OCI-LY7 (cell line): ENCODE results near the gene DTNA. TPM values are rescaled to one million over a fixed set of nuclear protein-coding genes. Genes with fewer than 3 reads are reported as not detected.

Experiments used
- BruUV-seq: library from RNA; stranded (reverse); fragments of 400-500 nt; replicated peaks from 2 replicates; lab custom pipeline; 2021; lab: Mats Ljungman, UMichigan
- CTCF ChIA-PET: fragments of 300-600 bp; sonication (Branson Sonifier 250); formaldehyde crosslinking; loops from one replicate; lab custom pipeline; 2022; ENCODE audit warnings: antibody characterized with exemption; ENCODE audit not compliant: unreplicated experiment; lab: Charles Lee
- POLR2A ChIA-PET: fragments of 300-600 bp; sonication (Branson Sonifier 250); formaldehyde crosslinking; loops from one replicate; lab custom pipeline; 2022; ENCODE audit warnings: antibody characterized with exemption; lab: Charles Lee
- DNase-seq: peaks from one replicate; pipeline ENCODE4 v3.0.0-alpha.2; 2015; ENCODE audit warnings: low spot score
- H2AFZ ChIP-seq: fragments of 200-600 bp; sonication (generic), shearing (Covaris generic); 2 replicates; pipeline ENCODE4 v1.6.1; 2014; ENCODE audit warnings: mild to moderate bottlenecking, antibody characterized with exemption, low read length, moderate library complexity
- H3K27ac ChIP-seq: fragments of 200-600 bp; sonication (generic); 2 replicates; pipeline ENCODE4 v1.5.1; 2014; ENCODE audit warnings: mixed run types, low read depth, mild to moderate bottlenecking, moderate library complexity, low read length, inconsistent platforms; ENCODE audit not compliant: poor library complexity, severe bottlenecking
- H3K36me3 ChIP-seq: fragments of 200-600 bp; sonication (generic); 2 replicates; pipeline ENCODE4 v1.6.1; 2014; ENCODE audit warnings: mild to moderate bottlenecking, antibody characterized with exemption, low read length, moderate library complexity, mixed read lengths; ENCODE audit not compliant: insufficient read depth
- H3K4me1 ChIP-seq: fragments of 200-600 bp; sonication (generic); 2 replicates; pipeline ENCODE4 v1.5.1; 2014; ENCODE audit warnings: mild to moderate bottlenecking, low read length; ENCODE audit not compliant: insufficient read depth, poor library complexity, severe bottlenecking
- H3K4me2 ChIP-seq: fragments of 200-600 bp; sonication (generic); 2 replicates; pipeline ENCODE4 v1.6.1; 2014; ENCODE audit warnings: mild to moderate bottlenecking, low read length
- H3K4me3 ChIP-seq: fragments of 200-600 bp; sonication (generic); 2 replicates; pipeline ENCODE4 v1.5.1; 2014; ENCODE audit warnings: mild to moderate bottlenecking, low read depth, low read length; ENCODE audit not compliant: poor library complexity, severe bottlenecking
- H3K79me2 ChIP-seq: fragments of 200-600 bp; sonication (generic); 2 replicates; pipeline ENCODE4 v1.6.1; 2016; ENCODE audit warnings: low read depth, mild to moderate bottlenecking, low read length, moderate library complexity, mixed read lengths; ENCODE audit not compliant: insufficient read depth
- H3K9me2 ChIP-seq: fragments of 200-600 bp; sonication (generic); 2 replicates; pipeline ENCODE4 v1.6.1; 2016; ENCODE audit warnings: mild to moderate bottlenecking, low read length, mixed read lengths; ENCODE audit not compliant: insufficient read depth
- H3K9me3 ChIP-seq: fragments of 200-600 bp; sonication (generic); 2 replicates; pipeline ENCODE4 v1.6.1; 2014; ENCODE audit warnings: mild to moderate bottlenecking, mixed run types, low read length, mixed read lengths
- H4K20me1 ChIP-seq: fragments of 200-600 bp; sonication (generic); 2 replicates; pipeline ENCODE4 v1.6.1; 2014; ENCODE audit warnings: mild to moderate bottlenecking, antibody characterized with exemption, low read length, moderate library complexity, mixed read lengths; ENCODE audit not compliant: insufficient read depth
- EZH2phosphoT487 ChIP-seq: fragments of 200-600 bp; sonication (generic); IDR thresholded peaks from 2 replicates; pipeline ENCODE4 v1.6.1; 2018; ENCODE audit warnings: low read depth, borderline replicate concordance, mild to moderate bottlenecking, mixed run types, antibody characterized with exemption, low read length, moderate library complexity, mixed read lengths
- intact Hi-C: fragments of 100-400 bp; cut with micrococcal nuclease; formaldehyde crosslinking; loops from one replicate; pipeline ENCODE4 v1.10.0; 2022; ENCODE audit not compliant: unreplicated experiment
- total RNA-seq, 2 experiments: library from RNA; depleted of rRNA in 1 of 2; stranded (reverse); fragments of >200 nt in 1 of 2; shearing (Covaris generic) in 1 of 2; gene quantifications; 2 replicates each; pipeline ENCODE4 v1.2.3, GENCODE V29; 2014 to 2022
- TF ChIP-seq, protein P1 (sequence below): fragments of 200-600 bp; sonication (generic); conservative IDR thresholded peaks from 2 replicates; pipeline ENCODE4 v1.5.1; 2014; ENCODE audit warnings: mild to moderate bottlenecking, antibody characterized with exemption, low read length, moderate library complexity, mixed read lengths

Gene DTNA
- total RNA-seq, 2 experiments from 2014 or later = 0.16 TPM; not detected in 1

DNA sequence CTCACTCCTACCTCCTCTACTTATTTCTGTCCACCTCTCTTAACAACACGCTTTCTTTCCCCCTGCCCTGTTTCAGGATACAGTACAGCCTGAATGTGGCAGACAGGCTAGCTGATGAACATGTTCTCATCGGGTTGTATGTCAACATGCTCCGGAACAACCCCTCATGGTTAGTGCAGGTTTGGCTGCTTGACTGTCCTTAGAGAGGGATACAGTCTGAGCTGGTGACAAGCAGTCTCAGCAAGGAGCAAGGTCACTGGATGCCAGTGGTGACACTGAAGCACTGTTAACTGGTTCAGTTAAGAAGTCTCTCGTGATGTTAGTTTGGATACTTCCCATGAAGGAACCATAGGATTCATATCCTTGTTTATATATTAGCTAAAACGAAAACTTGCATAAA, 128.6 kb downstream of the DTNA start:
- POLR2A ChIA-PET = no interaction called here
- BruUV-seq = no TSS peak
- H2AFZ ChIP-seq = no peak overlapping the region
- CTCF ChIA-PET = no interaction called here
- no peak for DNase-seq
- no peak overlapping the region for H3K27ac ChIP-seq
- no peaks in the 10 kb centered on the region for H4K20me1 ChIP-seq
- no peaks in the 10 kb centered on the region for H3K9me2 ChIP-seq
- no peaks in the 10 kb centered on the region for H3K36me3 ChIP-seq
- H3K4me1 ChIP-seq = no peaks in the 10 kb centered on the region
- no peak for TF ChIP-seq EZH2phosphoT487
- TF ChIP-seq, protein P1, sequence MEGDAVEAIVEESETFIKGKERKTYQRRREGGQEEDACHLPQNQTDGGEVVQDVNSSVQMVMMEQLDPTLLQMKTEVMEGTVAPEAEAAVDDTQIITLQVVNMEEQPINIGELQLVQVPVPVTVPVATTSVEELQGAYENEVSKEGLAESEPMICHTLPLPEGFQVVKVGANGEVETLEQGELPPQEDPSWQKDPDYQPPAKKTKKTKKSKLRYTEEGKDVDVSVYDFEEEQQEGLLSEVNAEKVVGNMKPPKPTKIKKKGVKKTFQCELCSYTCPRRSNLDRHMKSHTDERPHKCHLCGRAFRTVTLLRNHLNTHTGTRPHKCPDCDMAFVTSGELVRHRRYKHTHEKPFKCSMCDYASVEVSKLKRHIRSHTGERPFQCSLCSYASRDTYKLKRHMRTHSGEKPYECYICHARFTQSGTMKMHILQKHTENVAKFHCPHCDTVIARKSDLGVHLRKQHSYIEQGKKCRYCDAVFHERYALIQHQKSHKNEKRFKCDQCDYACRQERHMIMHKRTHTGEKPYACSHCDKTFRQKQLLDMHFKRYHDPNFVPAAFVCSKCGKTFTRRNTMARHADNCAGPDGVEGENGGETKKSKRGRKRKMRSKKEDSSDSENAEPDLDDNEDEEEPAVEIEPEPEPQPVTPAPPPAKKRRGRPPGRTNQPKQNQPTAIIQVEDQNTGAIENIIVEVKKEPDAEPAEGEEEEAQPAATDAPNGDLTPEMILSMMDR = no peak
- no peak overlapping the region for H3K4me2 ChIP-seq
- H3K4me3 ChIP-seq = no peak overlapping the region
- H3K79me2 ChIP-seq = no peaks in the 10 kb centered on the region
- H3K9me3 ChIP-seq = no peaks in the 10 kb centered on the region
- intact Hi-C loops = no loop called here

DNA sequence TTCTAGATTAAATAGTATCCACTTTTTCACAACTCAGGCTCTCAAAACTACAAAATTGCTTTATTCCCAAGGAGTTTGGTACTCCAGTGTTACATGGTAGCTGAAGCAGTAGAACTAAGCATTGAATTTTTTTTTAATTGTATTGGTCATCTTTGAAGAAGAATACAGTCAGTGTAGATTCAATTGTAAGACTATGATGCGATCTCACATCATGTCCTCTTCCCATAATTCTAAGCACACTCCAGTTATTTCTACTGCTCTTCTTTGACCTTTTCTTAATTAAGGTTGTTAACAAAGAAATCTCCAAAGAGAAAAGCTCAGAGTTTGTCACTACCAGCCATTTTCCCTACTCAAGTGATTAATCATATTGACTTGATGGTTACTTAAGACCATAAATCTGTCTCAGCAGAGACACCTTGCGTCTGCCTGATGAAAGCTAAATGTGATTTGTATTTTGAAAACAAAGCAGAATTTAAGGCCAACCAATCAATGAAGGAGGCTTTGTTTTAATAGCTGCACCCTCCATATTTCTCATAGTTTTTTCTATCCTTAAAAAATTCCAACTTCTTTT, 130.2 kb downstream of the DTNA start:
- H2AFZ ChIP-seq = no peak overlapping the region
- no peak overlapping the region for H3K4me2 ChIP-seq
- H3K36me3 ChIP-seq = no peaks in the 10 kb centered on the region
- H4K20me1 ChIP-seq = no peaks in the 10 kb centered on the region
- intact Hi-C loops = no loop called here
- no peak overlapping the region for H3K4me3 ChIP-seq
- ChIA-PET CTCF (no interaction called here), POLR2A (no interaction called here)
- TF ChIP-seq, protein P1 = no peak
- TF ChIP-seq EZH2phosphoT487 = no peak
- no peaks in the 10 kb centered on the region for H3K79me2 ChIP-seq
- no peak for DNase-seq
- no peaks in the 10 kb centered on the region for H3K9me2 ChIP-seq
- H3K9me3 ChIP-seq = no peaks in the 10 kb centered on the region
- BruUV-seq = no TSS peak
- no peak overlapping the region for H3K27ac ChIP-seq
- H3K4me1 ChIP-seq = no peaks in the 10 kb centered on the region

DNA sequence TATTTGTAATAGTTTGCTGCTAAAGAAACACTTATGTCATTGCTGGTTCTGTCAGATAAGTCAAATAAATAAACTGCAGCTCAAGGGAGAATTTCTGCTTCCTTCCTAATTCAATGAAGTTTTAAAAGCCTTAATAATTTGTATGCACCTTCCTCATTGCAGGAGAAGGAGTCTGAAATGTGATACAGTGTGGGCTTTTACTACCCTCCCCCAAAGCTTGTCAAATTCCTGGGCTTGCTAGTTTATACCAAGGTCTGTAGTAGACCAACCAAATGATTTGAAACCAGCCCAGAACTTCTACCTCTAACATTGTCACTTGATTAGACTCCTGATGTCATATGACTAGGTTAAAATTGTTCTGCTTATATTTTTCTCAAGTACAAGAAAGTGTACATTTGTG, 131.8 kb downstream of the DTNA start:
- ChIA-PET POLR2A (no interaction called here), CTCF (no interaction called here)
- intact Hi-C loops = no loop called here
- no peak for DNase-seq
- Histone ChIP-seq H3K36me3 (no peaks in the 10 kb centered on the region), H3K27ac (no peak overlapping the region), H3K4me3 (no peak overlapping the region), H3K4me1 (no peaks in the 10 kb centered on the region), H3K9me3 (no peaks in the 10 kb centered on the region), H2AFZ (no peak overlapping the region), H3K4me2 (no peak overlapping the region), H3K9me2 (no peaks in the 10 kb centered on the region), H3K79me2 (no peaks in the 10 kb centered on the region), H4K20me1 (no peaks in the 10 kb centered on the region)
- no peak for TF ChIP-seq EZH2phosphoT487
- TF ChIP-seq, protein P1 = no peak
- no TSS peak for BruUV-seq
